Stimulated activated memory B cell treated with anti-CD40 and anti-IgM and Interleukin-4, amounts not matched to agents 10 μg/mL and 1 μg/mL and 100 μg/mL, for 72 hours (primary cell): Measurements from ENCODE around the gene SCOC.
A peak's percentile ranks its signal among the peaks of the same experiment; 100 is the strongest.
"Not testable (repeated sequence)": the region's sequence is repeated elsewhere in the genome, so short reads cannot be mapped to it uniquely, and the experiment has no call there.

Source experiments
- ATAC-seq: fragments of 150-1000 bp; cut with Tn5 transposase; 2 replicates; pipeline ENCODE4 v1.10.0; 2021
- H3K27ac Mint-ChIP-seq: one replicate; pipeline ENCODE4 v1.8.0; 2022; ENCODE audit warnings: mild to moderate bottlenecking, mixed read lengths
- H3K27me3 Mint-ChIP-seq: one replicate; pipeline ENCODE4 v1.8.0; 2022; ENCODE audit warnings: mixed read lengths
- H3K36me3 Mint-ChIP-seq: one replicate; pipeline ENCODE4 v1.8.0; 2022; ENCODE audit warnings: mixed read lengths
- H3K4me1 Mint-ChIP-seq: one replicate; pipeline ENCODE4 v1.8.0; 2022; ENCODE audit warnings: mixed read lengths
- H3K4me3 Mint-ChIP-seq: one replicate; pipeline ENCODE4 v1.8.0; 2022; ENCODE audit warnings: mild to moderate bottlenecking, moderate library complexity, mixed read lengths
- H3K9me3 Mint-ChIP-seq: one replicate; pipeline ENCODE4 v1.8.0; 2022; ENCODE audit warnings: mixed read lengths

Gene SCOC

GRCh38 chr4:140395668-140396067 is 22.2 kb downstream of the SCOC start:
- Mint-ChIP-seq H3K9me3 (no peaks in the 10 kb centered on the region), H3K4me1 (no peaks in the 10 kb centered on the region), H3K27ac (no peak overlapping the region), H3K36me3 (no peaks in the 10 kb centered on the region), H3K27me3 (peaks cover 10% of the 10 kb centered on the region), H3K4me3 (no peak overlapping the region)
- no peak for ATAC-seq

DNA sequence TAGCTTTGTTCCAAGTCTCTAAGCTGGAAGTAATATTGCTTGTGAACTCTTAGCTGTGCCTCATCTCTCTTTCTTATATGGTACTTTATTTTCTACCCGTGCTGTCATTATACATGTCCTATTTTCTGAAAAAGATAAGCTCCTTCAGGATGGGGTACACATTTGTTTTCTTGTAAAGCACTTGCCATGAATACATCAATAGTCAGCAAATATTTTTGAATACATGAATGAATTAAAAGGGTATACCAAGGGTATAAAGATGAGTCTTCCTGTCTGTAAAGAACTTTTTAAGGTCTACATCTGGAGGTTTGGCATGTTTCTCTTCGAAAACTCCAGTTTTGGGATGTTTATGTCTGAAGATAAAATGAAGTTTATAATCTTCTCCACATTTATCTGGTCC is 26.7 kb downstream of the SCOC start:
- H3K9me3 Mint-ChIP-seq, result no peaks in the 10 kb centered on the region
- H3K27me3 Mint-ChIP-seq, result peaks cover 10% of the 10 kb centered on the region
- H3K4me1 Mint-ChIP-seq, result no peaks in the 10 kb centered on the region
- H3K4me3 Mint-ChIP-seq, result no peak overlapping the region
- ATAC-seq, result no peak
- H3K36me3 Mint-ChIP-seq, result no peaks in the 10 kb centered on the region
- no peak overlapping the region for H3K27ac Mint-ChIP-seq

DNA sequence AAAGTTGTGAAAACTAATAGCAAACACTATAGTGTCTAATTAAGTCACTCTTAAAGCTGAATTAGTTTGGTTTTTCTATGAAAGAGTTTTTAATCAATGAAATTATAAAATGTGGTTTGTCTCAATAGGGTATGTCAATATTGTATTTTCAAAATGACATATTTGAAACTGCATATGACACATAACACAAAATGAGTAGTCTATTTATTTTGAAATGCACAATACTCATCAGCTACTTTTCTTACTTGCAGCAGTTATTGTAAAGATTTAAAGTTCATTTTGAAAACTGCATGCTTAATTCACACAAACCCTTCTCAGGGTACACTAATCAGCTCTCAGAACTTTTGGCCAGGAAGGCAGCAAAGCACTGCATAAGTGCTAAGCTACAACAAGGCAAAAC is 32.8 kb downstream of the SCOC start:
- no peak for ATAC-seq
- H3K27ac Mint-ChIP-seq, result no peak overlapping the region
- H3K4me3 Mint-ChIP-seq, result no peak overlapping the region
- no peaks in the 10 kb centered on the region for H3K36me3 Mint-ChIP-seq
- H3K27me3 Mint-ChIP-seq, result peaks cover 12% of the 10 kb centered on the region
- H3K9me3 Mint-ChIP-seq, result no peaks in the 10 kb centered on the region
- no peaks in the 10 kb centered on the region for H3K4me1 Mint-ChIP-seq

- peaks cover 24% of the 10 kb centered on the region for H3K27me3 Mint-ChIP-seq
- ATAC-seq, result no peak
- no peaks in the 10 kb centered on the region for H3K4me1 Mint-ChIP-seq
- no peak overlapping the region for H3K4me3 Mint-ChIP-seq
- H3K36me3 Mint-ChIP-seq, result no peaks in the 10 kb centered on the region
- no peak overlapping the region for H3K27ac Mint-ChIP-seq
- no peaks in the 10 kb centered on the region for H3K9me3 Mint-ChIP-seq
These were observed 35.5 kb downstream of the SCOC start for GRCh38 chr4:140408974-140409373.

GRCh38 chr4:140413130-140413969 is 39.9 kb downstream of the SCOC start:
- not testable (repeated sequence) for ATAC-seq, H3K4me1 Mint-ChIP-seq, H3K4me3 Mint-ChIP-seq, H3K27ac Mint-ChIP-seq, H3K36me3 Mint-ChIP-seq, H3K9me3 Mint-ChIP-seq
- peaks cover 12% of the 10 kb centered on the region for H3K27me3 Mint-ChIP-seq

DNA sequence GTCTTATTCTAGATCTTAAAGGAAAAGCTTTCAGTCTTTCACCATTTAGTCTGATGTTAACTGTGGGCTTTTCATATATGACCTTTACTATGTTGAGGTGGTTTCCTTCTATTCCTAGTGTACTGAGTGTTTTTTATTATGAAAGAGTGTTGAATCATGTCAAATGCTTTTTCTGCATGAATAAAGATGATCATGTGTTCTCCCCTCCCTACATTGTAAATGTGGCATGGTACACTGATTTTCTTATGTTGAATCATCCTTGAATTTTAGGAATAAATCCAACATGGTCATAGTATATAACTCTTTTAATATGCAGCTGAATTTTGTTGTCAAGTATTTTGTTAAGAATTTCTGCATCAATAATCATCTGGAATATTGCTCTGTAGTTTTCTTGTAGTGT is 49.7 kb downstream of the SCOC start:
- Mint-ChIP-seq H3K27ac (no peak overlapping the region), H3K4me3 (no peak overlapping the region), H3K27me3 (peaks cover 54% of the 10 kb centered on the region), H3K9me3 (no peaks in the 10 kb centered on the region), H3K36me3 (no peaks in the 10 kb centered on the region), H3K4me1 (peaks cover 15% of the 10 kb centered on the region)
- no peak for ATAC-seq

DNA sequence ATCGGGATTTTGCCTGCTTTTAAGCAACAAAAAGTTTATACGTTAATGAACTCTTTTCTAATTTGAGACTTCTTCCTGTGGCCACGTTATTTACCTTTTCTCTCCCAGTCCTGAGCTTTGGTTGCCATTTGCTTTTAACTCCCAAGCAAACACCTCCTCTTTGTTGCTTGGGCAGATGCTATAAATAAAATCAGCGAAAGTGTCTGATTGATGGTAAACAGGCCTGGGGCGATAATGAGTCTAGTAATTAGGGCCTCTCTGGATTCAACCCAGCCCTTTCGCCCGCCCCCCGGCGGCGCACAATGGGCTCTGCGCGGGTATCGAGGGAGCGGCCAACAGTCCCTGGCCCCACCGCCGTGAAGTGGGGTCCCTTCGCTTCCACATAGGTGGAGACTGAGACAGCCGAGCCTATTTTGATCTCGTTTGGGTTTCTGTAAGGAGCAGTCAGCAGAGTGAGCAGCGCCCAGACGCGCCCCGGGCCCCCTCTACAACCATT is 53.2 kb downstream of the SCOC start:
- peak overlapping the region; percentile 81 for H3K4me3 Mint-ChIP-seq
- no peak overlapping the region for H3K27ac Mint-ChIP-seq
- H3K9me3 Mint-ChIP-seq, result no peaks in the 10 kb centered on the region
- ATAC-seq, result no peak
- peaks cover 15% of the 10 kb centered on the region for H3K4me1 Mint-ChIP-seq
- H3K36me3 Mint-ChIP-seq, result no peaks in the 10 kb centered on the region
- peaks cover 68% of the 10 kb centered on the region for H3K27me3 Mint-ChIP-seq

DNA sequence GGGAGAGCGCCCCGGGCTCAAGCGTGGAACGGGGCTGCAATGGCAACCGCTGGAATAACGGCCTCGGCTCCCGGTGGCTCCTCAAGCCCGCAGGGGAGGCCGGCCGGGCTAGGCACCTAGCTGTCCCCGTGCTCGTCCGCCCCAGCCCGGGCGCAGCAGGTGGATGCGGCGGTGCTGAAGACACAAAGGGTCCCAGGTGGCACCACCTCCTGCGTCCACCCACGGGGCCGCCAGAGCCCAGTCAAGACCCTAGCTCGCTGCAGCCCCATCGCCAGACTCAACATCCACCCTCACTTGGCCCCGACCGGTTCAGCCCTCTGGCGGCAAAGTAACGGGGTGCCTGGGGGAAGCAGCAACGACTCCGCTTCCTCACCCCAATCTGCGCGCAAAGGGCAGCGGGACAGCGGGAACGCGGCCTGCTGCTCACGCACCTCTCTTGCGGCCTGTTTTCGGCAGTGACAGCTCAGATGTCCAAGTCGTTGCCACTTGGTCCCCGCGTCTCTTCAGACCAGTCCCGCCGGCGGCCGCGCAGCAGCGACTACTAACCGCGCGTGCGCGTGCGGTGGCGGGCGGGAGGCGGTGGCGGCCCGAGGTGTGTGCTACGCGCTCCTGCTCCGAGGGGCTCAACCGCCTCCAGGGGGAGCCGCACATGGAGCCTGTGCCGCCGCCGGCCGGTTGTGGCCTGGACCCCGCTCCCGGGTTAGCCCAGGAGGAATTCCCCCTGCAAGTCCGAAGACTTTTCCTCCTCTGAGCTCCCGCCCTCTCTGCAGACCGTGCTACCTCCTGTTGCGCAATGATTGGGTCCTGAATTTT is 53.9 kb downstream of the SCOC start, which contains the start of gene CLGN:
Gene CLGN, minus strand, starts transcription at position 543 of the 813 bp plus-strand sequence. CDS start 14,570 bp downstream, outside the sequence.
- peak; percentile 87 for ATAC-seq
- Mint-ChIP-seq H3K4me3 (peak within 1 kb of the TSS; percentile 81), H3K4me1 (peaks cover 15% of the 10 kb centered on the region), H3K36me3 (no peaks in the 10 kb centered on the region), H3K27ac (no peak within 1 kb of the TSS), H3K27me3 (peaks cover 68% of the 10 kb centered on the region), H3K9me3 (no peaks in the 10 kb centered on the region)

DNA sequence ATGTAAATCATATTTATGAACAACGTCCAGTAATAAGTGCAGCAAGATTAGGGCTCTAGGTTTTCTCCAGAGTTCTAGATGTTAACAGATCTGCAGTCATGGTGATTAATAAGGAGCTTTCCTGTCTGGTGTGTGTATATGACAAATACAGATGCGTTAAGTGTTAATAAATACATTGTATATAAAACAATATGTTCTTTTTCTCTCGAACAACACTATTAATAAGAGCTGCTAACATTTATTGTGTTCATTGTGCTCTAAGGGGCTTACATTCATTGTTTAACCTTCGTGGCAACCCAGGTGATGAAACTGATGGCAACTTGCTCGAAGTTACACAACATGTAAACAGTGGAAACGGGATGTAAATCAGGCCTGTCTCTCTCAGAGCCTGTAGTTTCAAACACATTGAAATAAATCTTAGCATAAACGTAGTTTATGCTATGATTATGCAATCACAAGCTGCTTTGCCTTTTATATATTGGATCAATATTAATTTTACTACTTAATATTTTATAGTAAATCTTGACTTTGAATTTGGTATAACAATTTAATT is 54.5 kb downstream of the SCOC start:
- H3K36me3 Mint-ChIP-seq, result no peaks in the 10 kb centered on the region
- H3K4me1 Mint-ChIP-seq, result peaks cover 15% of the 10 kb centered on the region
- peaks cover 64% of the 10 kb centered on the region for H3K27me3 Mint-ChIP-seq
- H3K9me3 Mint-ChIP-seq, result no peaks in the 10 kb centered on the region
- no peak for ATAC-seq
- H3K4me3 Mint-ChIP-seq, result peak overlapping the region; percentile 81
- no peak overlapping the region for H3K27ac Mint-ChIP-seq
